ENCODE measurements around the gene TMEM168. TPM values are rescaled to one million over a fixed set of nuclear protein-coding genes. Genes with fewer than 3 reads are reported as not detected.
A peak's percentile ranks its signal among the peaks of the same experiment; 100 is the strongest.
"Not testable (repeated sequence)": the region's sequence is repeated elsewhere in the genome, so short reads cannot be mapped to it uniquely, and the experiment has no call there.

TMEM168 gene, protein sequence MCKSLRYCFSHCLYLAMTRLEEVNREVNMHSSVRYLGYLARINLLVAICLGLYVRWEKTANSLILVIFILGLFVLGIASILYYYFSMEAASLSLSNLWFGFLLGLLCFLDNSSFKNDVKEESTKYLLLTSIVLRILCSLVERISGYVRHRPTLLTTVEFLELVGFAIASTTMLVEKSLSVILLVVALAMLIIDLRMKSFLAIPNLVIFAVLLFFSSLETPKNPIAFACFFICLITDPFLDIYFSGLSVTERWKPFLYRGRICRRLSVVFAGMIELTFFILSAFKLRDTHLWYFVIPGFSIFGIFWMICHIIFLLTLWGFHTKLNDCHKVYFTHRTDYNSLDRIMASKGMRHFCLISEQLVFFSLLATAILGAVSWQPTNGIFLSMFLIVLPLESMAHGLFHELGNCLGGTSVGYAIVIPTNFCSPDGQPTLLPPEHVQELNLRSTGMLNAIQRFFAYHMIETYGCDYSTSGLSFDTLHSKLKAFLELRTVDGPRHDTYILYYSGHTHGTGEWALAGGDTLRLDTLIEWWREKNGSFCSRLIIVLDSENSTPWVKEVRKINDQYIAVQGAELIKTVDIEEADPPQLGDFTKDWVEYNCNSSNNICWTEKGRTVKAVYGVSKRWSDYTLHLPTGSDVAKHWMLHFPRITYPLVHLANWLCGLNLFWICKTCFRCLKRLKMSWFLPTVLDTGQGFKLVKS
- 24.9 TPM for total RNA-seq
- long read RNA-seq, full-length matches to known transcripts, result 42 of 60 reads
- long read RNA-seq, partial matches to known transcripts, result 3 of 60 reads
- long read RNA-seq, other reads (novel, unspliced or antisense), result 15 of 60 reads

DNA sequence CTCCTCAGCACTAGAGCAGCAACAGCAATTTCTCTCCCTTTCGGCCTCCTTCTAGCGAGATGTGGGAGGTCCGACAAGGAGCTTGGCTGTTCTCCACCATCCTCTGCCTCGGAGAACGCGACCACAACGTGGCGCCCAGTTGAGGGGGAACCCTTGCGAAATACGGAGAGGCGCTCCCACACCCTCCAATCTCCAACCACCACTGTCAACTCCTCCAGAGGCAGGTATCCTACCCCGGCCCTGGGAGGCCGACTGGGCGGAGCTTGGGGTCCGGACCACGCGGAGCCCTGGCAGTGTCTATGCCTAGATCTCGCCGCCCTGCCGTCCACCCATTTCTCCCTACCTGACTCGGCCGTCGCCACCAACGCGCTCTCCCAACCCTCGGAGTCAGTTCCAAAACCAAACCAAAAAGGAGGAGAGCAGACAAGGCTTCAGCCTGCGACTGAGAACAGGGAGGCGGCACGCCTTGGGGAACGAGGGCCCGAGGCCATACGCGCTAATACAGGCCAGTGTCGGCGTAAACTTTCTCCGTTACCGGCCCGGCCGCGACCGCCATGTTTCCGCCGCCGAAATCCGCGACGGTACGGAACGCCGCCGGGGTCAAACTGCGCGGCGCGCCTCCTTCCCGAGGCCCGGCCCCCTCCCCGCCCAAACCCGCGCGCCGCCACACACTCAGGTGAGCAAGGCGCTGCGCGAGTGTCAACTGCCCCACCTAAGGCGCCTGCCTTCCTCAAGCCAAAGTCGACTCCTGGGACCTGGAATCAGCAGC is at the start of gene TMEM168:
TMEM168 (minus strand) TSS at position 577 of the 769 bp plus-strand sequence. CDS start 5,568 bp downstream, outside the sequence.
- Histone ChIP-seq H3K27me3 (ENCODE audit: low read depth) (no peaks in the 10 kb centered on the region), H3K4me1 (peaks cover 21% of the 10 kb centered on the region), H3K36me3 (no peaks in the 10 kb centered on the region), H3K4me3 (peak within 1 kb of the TSS; percentile 82), H3K27ac (peak within 1 kb of the TSS; percentile 93), H3K9me3 (no peaks in the 10 kb centered on the region)
- DNase-seq, result peak; percentile 90
- peak; percentile 96 to 98 for ATAC-seq
- TF ChIP-seq, protein P1, sequence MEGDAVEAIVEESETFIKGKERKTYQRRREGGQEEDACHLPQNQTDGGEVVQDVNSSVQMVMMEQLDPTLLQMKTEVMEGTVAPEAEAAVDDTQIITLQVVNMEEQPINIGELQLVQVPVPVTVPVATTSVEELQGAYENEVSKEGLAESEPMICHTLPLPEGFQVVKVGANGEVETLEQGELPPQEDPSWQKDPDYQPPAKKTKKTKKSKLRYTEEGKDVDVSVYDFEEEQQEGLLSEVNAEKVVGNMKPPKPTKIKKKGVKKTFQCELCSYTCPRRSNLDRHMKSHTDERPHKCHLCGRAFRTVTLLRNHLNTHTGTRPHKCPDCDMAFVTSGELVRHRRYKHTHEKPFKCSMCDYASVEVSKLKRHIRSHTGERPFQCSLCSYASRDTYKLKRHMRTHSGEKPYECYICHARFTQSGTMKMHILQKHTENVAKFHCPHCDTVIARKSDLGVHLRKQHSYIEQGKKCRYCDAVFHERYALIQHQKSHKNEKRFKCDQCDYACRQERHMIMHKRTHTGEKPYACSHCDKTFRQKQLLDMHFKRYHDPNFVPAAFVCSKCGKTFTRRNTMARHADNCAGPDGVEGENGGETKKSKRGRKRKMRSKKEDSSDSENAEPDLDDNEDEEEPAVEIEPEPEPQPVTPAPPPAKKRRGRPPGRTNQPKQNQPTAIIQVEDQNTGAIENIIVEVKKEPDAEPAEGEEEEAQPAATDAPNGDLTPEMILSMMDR (IDR thresholded peaks at IDR 0.05), result no peak
- intact Hi-C loops (cut with DNase I), result no loop called here

DNA sequence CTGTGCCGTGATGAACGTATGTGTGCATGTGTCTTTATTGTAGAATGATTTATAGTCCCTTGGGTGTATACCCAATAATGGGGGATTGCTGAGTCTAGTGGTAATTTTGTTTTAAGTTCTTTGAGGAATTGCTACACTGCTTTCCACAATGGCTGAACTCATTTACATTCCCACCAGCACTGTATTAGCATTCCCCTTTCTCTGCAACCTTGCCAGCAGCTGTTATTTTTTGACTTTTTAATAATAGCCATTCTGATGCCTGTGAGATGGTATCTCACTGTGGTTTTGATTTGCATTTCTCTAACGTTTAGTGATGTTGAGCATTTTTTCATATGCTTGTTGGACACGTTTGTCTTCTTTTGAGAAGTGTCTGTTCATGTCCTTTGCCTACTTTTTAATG is 45.7 kb upstream of the TMEM168 start:
- intact Hi-C loops (cut with DNase I); H3K27me3 ChIP-seq (ENCODE audit: low read depth); H3K4me1 ChIP-seq; H3K27ac ChIP-seq; H3K36me3 ChIP-seq; H3K9me3 ChIP-seq; DNase-seq; ATAC-seq; H3K4me3 ChIP-seq: not testable (repeated sequence)

DNA sequence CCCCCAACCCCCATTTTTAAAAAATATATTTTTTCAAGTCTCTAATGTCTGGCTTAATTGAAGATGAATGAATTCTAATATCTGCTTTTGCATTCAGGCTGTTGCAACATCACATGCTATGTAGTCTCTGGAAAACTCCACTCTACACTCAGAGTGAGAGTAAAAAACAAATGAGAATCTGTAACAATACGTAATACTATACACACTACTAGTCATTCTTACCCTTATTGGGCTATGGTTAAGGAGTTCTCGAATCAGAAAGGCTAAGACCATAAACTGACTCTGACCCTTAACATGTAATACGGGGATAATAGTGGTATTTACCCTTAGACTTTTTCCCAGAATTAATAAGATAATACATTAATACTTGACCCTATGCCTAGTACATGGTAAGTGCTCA is 42.9 kb upstream of the TMEM168 start:
- Histone ChIP-seq H3K27ac (no peak overlapping the region), H3K4me1 (no peaks in the 10 kb centered on the region), H3K4me3 (no peak overlapping the region), H3K36me3 (peaks cover 8% of the 10 kb centered on the region), H3K27me3 (ENCODE audit: low read depth) (no peaks in the 10 kb centered on the region), H3K9me3 (peaks cover 6% of the 10 kb centered on the region)
- intact Hi-C loops (cut with DNase I), result no loop called here
- no peak for DNase-seq
- ATAC-seq, result no peak
- TF ChIP-seq, protein P1 (IDR thresholded peaks at IDR 0.05), result no peak

DNA sequence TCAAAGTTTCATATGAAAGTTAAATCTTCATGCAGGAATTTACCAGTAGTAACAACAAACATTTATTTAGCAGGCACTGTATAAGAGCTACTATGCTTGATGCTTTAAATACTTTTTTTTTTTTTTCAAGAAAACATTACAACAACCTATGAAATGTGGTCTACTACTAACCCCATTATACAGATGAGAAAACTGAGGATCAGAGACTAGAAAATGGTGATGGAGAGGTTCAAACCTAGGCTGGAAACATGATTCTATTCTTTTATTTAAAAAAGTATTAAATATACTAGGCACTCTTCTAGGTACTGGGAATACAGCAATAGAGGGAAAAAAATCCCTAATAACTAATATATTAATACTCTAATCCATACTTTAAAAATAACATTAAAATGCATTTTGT is 40.6 kb upstream of the TMEM168 start:
- peaks cover 8% of the 10 kb centered on the region for H3K36me3 ChIP-seq
- intact Hi-C loops (cut with DNase I), result no loop called here
- TF ChIP-seq, protein P1 (IDR thresholded peaks at IDR 0.05), result no peak

DNA sequence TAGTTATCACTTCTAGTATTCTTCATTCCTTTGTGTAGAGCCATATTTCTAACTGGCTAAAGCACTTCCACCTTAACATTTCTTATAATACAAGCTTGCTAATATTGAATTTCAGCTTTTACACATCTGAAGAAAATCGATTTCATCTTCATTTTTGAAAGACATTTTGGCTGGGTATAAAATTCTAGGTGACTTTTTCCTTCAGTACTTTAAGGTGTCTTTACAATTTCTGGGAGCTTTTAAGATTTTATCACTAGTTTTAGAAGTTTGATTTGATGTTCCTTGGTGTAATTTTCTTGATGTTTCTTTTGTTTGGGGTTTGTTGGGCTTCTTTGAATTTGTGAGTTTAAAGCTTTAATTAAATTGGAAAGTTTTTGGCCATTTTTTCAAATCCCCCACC is 38.5 kb upstream of the TMEM168 start:
- Histone ChIP-seq H3K27me3 (ENCODE audit: low read depth) (no peaks in the 10 kb centered on the region), H3K9me3 (peaks cover 6% of the 10 kb centered on the region), H3K27ac (no peak overlapping the region), H3K4me1 (no peaks in the 10 kb centered on the region), H3K4me3 (no peak overlapping the region), H3K36me3 (peaks cover 8% of the 10 kb centered on the region)
- intact Hi-C loops (cut with DNase I), result no loop called here
- TF ChIP-seq, protein P1 (IDR thresholded peaks at IDR 0.05), result no peak
- no peak for ATAC-seq
- DNase-seq, result no peak

More for the DNA sequence above, 40.6 kb upstream of the TMEM168 start:
- Histone ChIP-seq H3K4me1 (no peaks in the 10 kb centered on the region), H3K27ac (no peak overlapping the region), H3K9me3 (peaks cover 6% of the 10 kb centered on the region), H3K4me3 (no peak overlapping the region), H3K27me3 (ENCODE audit: low read depth) (no peaks in the 10 kb centered on the region)
- ATAC-seq (no peak), DNase-seq (no peak)
